ENCODE results near the gene KLHL33. TPM values are rescaled to one million over a fixed set of nuclear protein-coding genes. Genes with fewer than 3 reads are reported as not detected.

KLHL33 gene
- total and polyA plus RNA-seq, 8 donors: under 0.01 to 4.3 (median 0.06) TPM; not detected in 3

GRCh38 chr14:20434701-20435581 lies 1.0 kb downstream of the KLHL33 start:
- intact Hi-C loops (cut with DNase I; ENCODE audit: low total_unique reads): no loop called here
- Histone ChIP-seq H3K27me3 (peaks cover 0 to 22% (median 0%) of the 10 kb centered on the region in 3 donors), H3K27ac (peak overlapping the region in 4 of 5 donors; percentile 1 to 76 (median 46)), H3K4me1 (peaks cover 4 to 25% (median 11%) of the 10 kb centered on the region in 4 donors), H3K4me3 (peak overlapping the region; percentile 22 to 31 (median 25)), H3K9me3 (no peaks in the 10 kb centered on the region), H3K36me3 (no peaks in the 10 kb centered on the region)
- no peak for TF ChIP-seq POLR2A (IDR thresholded peaks at IDR 0.05)
- TF ChIP-seq POLR2AphosphoS5 (IDR thresholded peaks at IDR 0.05): peak in 1 of 3 donors; percentile 14
- WGBS, 5 donors: 29 to 46% (median 44%) methylated on average over 15 to 44 of the region's 44 CpGs
- no peak for DNase-seq

DNA sequence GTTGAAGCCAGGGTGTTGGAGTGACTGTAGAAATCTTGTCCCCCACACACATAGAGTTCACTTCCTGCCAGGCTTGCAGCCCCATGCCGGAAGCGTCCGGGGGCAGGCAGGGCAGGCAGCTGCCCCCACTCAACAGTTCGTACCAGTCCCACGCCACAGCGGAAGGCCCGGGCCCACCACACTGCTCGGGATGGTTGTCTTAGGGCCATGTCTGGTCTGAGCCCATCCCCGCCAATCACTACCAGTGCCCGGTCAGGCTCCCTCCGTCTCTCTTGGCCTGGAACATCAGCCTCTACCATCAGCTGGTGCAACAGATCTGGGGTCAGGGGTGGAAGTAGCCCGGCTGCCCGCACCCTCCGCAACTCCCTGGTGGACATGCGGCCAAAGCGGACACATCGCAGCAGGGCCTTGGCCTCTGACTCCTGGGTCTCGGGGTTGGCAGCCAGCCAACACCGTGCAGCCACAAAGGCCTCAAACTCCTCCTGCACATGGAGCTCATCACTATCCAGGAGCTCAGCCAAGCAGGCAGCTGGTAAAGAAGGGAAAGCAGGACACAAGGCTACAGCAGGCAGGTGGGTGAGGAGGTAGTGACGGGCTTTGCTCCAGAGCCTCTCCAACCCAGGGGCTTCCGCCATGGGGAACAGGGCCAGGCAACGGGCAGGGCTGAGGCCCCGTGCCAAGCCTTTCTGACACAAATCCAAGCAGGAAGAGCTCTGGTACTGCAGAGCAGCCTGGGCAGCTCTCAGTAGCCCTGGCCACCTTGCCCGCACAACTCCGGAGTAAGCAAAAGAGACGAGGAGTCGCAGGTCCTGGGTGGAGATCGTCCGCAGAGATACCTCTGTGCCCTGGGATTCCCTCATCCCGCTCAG lies 5.9 kb downstream of the KLHL33 start:
- Histone ChIP-seq H3K27ac (peak overlapping the region in 2 of 5 donors; percentile 28 to 50), H3K9me3 (no peaks in the 10 kb centered on the region), H3K36me3 (no peaks in the 10 kb centered on the region), H3K4me1 (peaks cover 1 to 40% (median 16%) of the 10 kb centered on the region in 4 donors), H3K27me3 (peaks cover 0 to 2% (median 0%) of the 10 kb centered on the region in 3 donors), H3K4me3 (no peak overlapping the region)
- intact Hi-C loops (cut with DNase I; ENCODE audit: low total_unique reads): no loop called here
- TF ChIP-seq POLR2A (IDR thresholded peaks at IDR 0.05) (no peak), CTCF (IDR thresholded peaks at IDR 0.05) (no peak), POLR2AphosphoS5 (IDR thresholded peaks at IDR 0.05) (peak in 1 of 3 donors; percentile 9)
- DNase-seq: peak in 1 of 2 donors; percentile 87
- 35 to 72% (median 53%) methylated on average over 14 to 30 of the region's 30 CpGs for WGBS, 5 donors

- 43 to 59% (median 50%) methylated on average over 5 of the region's 5 CpGs for WGBS, 5 donors
- Histone ChIP-seq H3K9me3 (no peaks in the 10 kb centered on the region), H3K27me3 (no peaks in the 10 kb centered on the region), H3K4me3 (no peak overlapping the region), H3K27ac (no peak overlapping the region), H3K36me3 (no peaks in the 10 kb centered on the region), H3K4me1 (peaks cover 0 to 38% (median 14%) of the 10 kb centered on the region in 4 donors)
- DNase-seq: no peak
- intact Hi-C loops (cut with DNase I; ENCODE audit: low total_unique reads): no loop called here
- TF ChIP-seq POLR2A (IDR thresholded peaks at IDR 0.05): no peak
- TF ChIP-seq EP300 (IDR thresholded peaks at IDR 0.05): no peak
- no peak for TF ChIP-seq POLR2AphosphoS5 (IDR thresholded peaks at IDR 0.05)
- no peak for TF ChIP-seq CTCF (IDR thresholded peaks at IDR 0.05)
These were observed 7.2 kb downstream of the KLHL33 start for GRCh38 chr14:20428802-20429201.

DNA sequence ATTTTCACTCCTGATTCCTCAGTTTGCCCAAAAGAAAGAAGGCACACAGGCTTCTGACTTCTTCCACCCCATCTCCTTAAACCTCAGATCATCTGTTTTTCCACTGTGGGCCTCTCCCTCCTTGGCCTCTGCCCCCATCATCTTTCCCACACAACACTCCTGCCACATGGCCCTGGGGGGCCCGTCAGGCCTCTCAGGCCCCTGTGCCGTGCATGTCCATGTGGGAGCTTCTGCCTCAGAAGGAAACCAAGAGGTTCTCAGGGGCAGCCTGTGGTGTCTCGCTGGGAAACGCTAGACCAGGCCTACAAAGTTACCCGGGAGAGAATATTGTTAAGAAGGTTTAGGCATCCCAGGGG lies 8.0 kb downstream of the KLHL33 start:
- no peak for DNase-seq
- Histone ChIP-seq H3K27me3 (no peaks in the 10 kb centered on the region), H3K4me1 (peaks cover 0 to 38% (median 14%) of the 10 kb centered on the region in 4 donors), H3K9me3 (no peaks in the 10 kb centered on the region), H3K4me3 (no peak overlapping the region), H3K27ac (peak overlapping the region in 3 of 5 donors; percentile 3 to 38 (median 30)), H3K36me3 (no peaks in the 10 kb centered on the region)
- no peak for TF ChIP-seq POLR2A (IDR thresholded peaks at IDR 0.05)
- TF ChIP-seq POLR2AphosphoS5 (IDR thresholded peaks at IDR 0.05): no peak
- TF ChIP-seq CTCF (IDR thresholded peaks at IDR 0.05): no peak
- TF ChIP-seq EP300 (IDR thresholded peaks at IDR 0.05): no peak
- 76 to 91% (median 87%) methylated on average over 5 of the region's 5 CpGs for WGBS, 5 donors
- intact Hi-C loops (cut with DNase I; ENCODE audit: low total_unique reads): no loop called here

Data from stomach (tissue), 9 donors.